Vagina (tissue), 2 donors: ENCODE data around the gene IFRD1. TPM values are rescaled to one million over a fixed set of nuclear protein-coding genes. Genes with fewer than 3 reads are reported as not detected.

ENCODE experiments used
- DNase-seq, 2 donors: peaks; one replicate each; pipeline ENCODE4 v3.0.0-alpha.2; 2017; ENCODE audit errors: extremely low spot score in 2 of 2
- H3K27ac ChIP-seq: fragments of 200-600 bp; sonication (generic); one replicate; pipeline ENCODE4 v1.5.1; 2019
- H3K27me3 ChIP-seq: fragments of 200-600 bp; sonication (generic); one replicate; pipeline ENCODE4 v1.5.1; 2019
- H3K36me3 ChIP-seq, 2 donors: fragments of 200-600 bp; sonication (generic); one replicate each; pipeline ENCODE4 v1.5.1; 2017 to 2019
- H3K4me1 ChIP-seq: fragments of 200-600 bp; sonication (generic); one replicate; pipeline ENCODE4 v1.5.1; 2019
- H3K4me3 ChIP-seq, 2 donors: fragments of 200-600 bp; sonication (generic); 1 replicate in 1 of 2; 2 replicates in 1 of 2; pipeline ENCODE4 v1.5.1; 2016 to 2019
- H3K9me3 ChIP-seq: fragments of 200-600 bp; sonication (generic); one replicate; pipeline ENCODE4 v1.5.1; 2019
- CTCF ChIP-seq, 3 experiments: fragments of 450-650 bp in 2 of 3; fragments of 200-600 bp in 1 of 3; sonication (generic) in 1 of 3; IDR thresholded peaks; one replicate each; pipeline ENCODE4 v1.5.1; 2017 to 2019; ENCODE audit warnings: antibody characterized with exemption in 3 of 3, mild to moderate bottlenecking in 2 of 3, moderate library complexity in 2 of 3
- POLR2A ChIP-seq, 2 donors: fragments of 450-650 bp; IDR thresholded peaks; one replicate each; pipeline ENCODE4 v1.6.1; 2017; ENCODE audit warnings: antibody characterized with exemption in 2 of 2, mild to moderate bottlenecking in 2 of 2, moderate library complexity in 2 of 2
- POLR2AphosphoS5 ChIP-seq, 2 donors: sonication (generic); formaldehyde crosslinking; IDR thresholded peaks; one replicate each; pipeline ENCODE4 v1.9.0; 2017; ENCODE audit warnings: antibody characterized with exemption in 2 of 2, mild to moderate bottlenecking in 2 of 2, low read depth in 1 of 2; ENCODE audit not compliant: insufficient read depth in 1 of 2
- intact Hi-C: fragments of 100-400 bp; cut with DNase I; formaldehyde crosslinking; loops from one replicate; pipeline ENCODE4 v1.15.1; 2023
- total RNA-seq: library from RNA; depleted of rRNA; stranded (reverse); fragments of >200 nt; gene quantifications from one replicate; pipeline ENCODE4 v1.2.3, GENCODE V29; 2016

The IFRD1 gene
- total RNA-seq, 1 donor from 2014 or later = 70.2 TPM

- no peak overlapping the region for H3K27ac ChIP-seq
- intact Hi-C loops = no loop called here
- H3K27me3 ChIP-seq = no peaks in the 10 kb centered on the region
- no peaks in the 10 kb centered on the region for H3K36me3 ChIP-seq
- no peak overlapping the region for H3K4me3 ChIP-seq
- no peaks in the 10 kb centered on the region for H3K4me1 ChIP-seq
- DNase-seq = no peak
- no peak for TF ChIP-seq POLR2A (IDR thresholded peaks at IDR 0.05)
- no peak for TF ChIP-seq CTCF (IDR thresholded peaks at IDR 0.05)
- no peak for TF ChIP-seq POLR2AphosphoS5 (IDR thresholded peaks at IDR 0.05; ENCODE audit: insufficient read depth in 1 of 2, low read depth in 1 of 2)
- no peaks in the 10 kb centered on the region for H3K9me3 ChIP-seq
Measured at GRCh38 chr7:112428715-112429114, 21.5 kb upstream of the IFRD1 start.

DNA sequence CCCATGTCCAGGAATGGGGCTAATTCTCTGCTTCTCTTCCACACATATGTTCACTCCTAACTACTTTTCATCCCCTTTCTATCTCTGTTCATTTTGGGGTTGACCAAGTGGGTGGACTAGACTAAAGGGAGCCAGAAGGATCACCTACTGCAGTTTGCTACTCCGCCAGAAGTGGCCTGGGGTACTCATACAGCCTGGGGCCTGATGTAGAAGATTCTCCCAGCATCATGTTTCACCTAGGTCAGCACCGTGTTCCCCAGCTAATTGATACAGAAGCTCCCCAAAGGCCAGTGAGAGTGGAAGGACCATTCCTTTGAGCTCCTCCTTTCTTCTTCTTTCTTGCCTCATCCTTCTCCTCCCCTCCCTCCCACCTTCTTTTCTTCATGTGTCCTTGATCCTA lies 19.6 kb upstream of the IFRD1 start:
- Histone ChIP-seq H3K36me3 (no peaks in the 10 kb centered on the region), H3K27me3 (no peaks in the 10 kb centered on the region), H3K4me3 (no peak overlapping the region), H3K27ac (no peak overlapping the region), H3K9me3 (no peaks in the 10 kb centered on the region), H3K4me1 (no peaks in the 10 kb centered on the region)
- no peak for DNase-seq
- TF ChIP-seq POLR2AphosphoS5 (IDR thresholded peaks at IDR 0.05; ENCODE audit: insufficient read depth in 1 of 2, low read depth in 1 of 2) = no peak
- TF ChIP-seq CTCF (IDR thresholded peaks at IDR 0.05) = no peak
- no peak for TF ChIP-seq POLR2A (IDR thresholded peaks at IDR 0.05)
- intact Hi-C loops = no loop called here

DNA sequence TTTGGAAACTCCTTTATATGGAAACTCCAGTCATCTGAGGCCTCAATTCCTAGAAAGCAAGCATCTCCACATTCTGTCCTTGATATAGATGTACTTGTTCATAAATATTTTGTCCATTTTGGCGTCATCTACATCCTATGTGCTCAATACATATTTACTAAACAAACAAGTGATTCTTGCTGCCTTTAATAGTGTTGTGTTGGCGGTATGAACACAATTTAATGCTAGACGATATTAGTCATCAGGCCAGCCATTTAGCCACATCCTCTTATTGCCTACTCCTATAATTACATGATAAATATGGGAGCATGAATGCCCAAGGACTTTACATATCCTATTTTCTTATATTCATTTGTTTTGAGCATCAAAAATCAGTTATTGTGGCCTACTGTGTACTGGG lies 18.5 kb upstream of the IFRD1 start:
- no peak overlapping the region for H3K27ac ChIP-seq
- no peaks in the 10 kb centered on the region for H3K36me3 ChIP-seq
- intact Hi-C loops = no loop called here
- no peak for DNase-seq
- H3K27me3 ChIP-seq = no peaks in the 10 kb centered on the region
- TF ChIP-seq POLR2A (IDR thresholded peaks at IDR 0.05) (no peak), POLR2AphosphoS5 (IDR thresholded peaks at IDR 0.05; ENCODE audit: insufficient read depth in 1 of 2, low read depth in 1 of 2) (no peak), CTCF (IDR thresholded peaks at IDR 0.05) (no peak)
- no peaks in the 10 kb centered on the region for H3K9me3 ChIP-seq
- no peaks in the 10 kb centered on the region for H3K4me1 ChIP-seq
- no peak overlapping the region for H3K4me3 ChIP-seq

DNA sequence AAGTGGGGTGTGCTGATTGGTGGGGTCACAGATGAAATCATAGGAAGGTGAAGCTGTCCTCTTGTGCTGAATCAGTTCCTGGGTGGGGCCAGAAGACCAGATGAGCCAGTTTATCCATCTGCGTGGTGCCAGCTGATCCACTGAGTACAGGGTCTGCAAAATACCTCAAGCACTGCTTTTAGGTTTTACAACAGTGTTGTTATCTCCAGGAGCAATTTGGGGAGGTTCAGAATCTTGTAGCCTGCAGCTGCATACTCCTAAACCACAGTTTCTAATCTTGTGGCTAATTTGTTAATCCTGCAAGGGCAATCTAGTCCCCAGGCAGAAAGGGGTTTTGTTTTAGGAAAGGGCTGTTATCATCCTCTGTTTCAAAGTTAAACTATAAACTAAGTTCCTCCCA lies 17.0 kb upstream of the IFRD1 start:
- H3K4me3 ChIP-seq = no peak overlapping the region
- H3K27me3 ChIP-seq = no peaks in the 10 kb centered on the region
- no peaks in the 10 kb centered on the region for H3K9me3 ChIP-seq
- no peaks in the 10 kb centered on the region for H3K36me3 ChIP-seq
- intact Hi-C loops = no loop called here
- no peak for DNase-seq
- no peaks in the 10 kb centered on the region for H3K4me1 ChIP-seq
- TF ChIP-seq POLR2AphosphoS5 (IDR thresholded peaks at IDR 0.05; ENCODE audit: insufficient read depth in 1 of 2, low read depth in 1 of 2) (no peak), POLR2A (IDR thresholded peaks at IDR 0.05) (no peak), CTCF (IDR thresholded peaks at IDR 0.05) (no peak)
- H3K27ac ChIP-seq = no peak overlapping the region

GRCh38 chr7:112437072-112437471 lies 13.2 kb upstream of the IFRD1 start:
- intact Hi-C loops = no loop called here
- H3K4me3 ChIP-seq = no peak overlapping the region
- DNase-seq = no peak
- H3K27ac ChIP-seq = no peak overlapping the region
- H3K4me1 ChIP-seq = no peaks in the 10 kb centered on the region
- H3K36me3 ChIP-seq = no peaks in the 10 kb centered on the region
- no peak for TF ChIP-seq POLR2AphosphoS5 (IDR thresholded peaks at IDR 0.05; ENCODE audit: insufficient read depth in 1 of 2, low read depth in 1 of 2)
- TF ChIP-seq POLR2A (IDR thresholded peaks at IDR 0.05) = no peak
- no peak for TF ChIP-seq CTCF (IDR thresholded peaks at IDR 0.05)
- H3K9me3 ChIP-seq = no peaks in the 10 kb centered on the region
- no peaks in the 10 kb centered on the region for H3K27me3 ChIP-seq
